ENCODE results near the gene PRKCZ. TPM values are rescaled to one million over a fixed set of nuclear protein-coding genes. Genes with fewer than 3 reads are reported as not detected.

The PRKCZ gene
- total and polyA plus RNA-seq, 9 of the 15 experiments (the other 6 are each of a cell fraction or from before 2014, with no cell fraction given) = 0.07 to 3.1 (median 1.3) TPM

DNA sequence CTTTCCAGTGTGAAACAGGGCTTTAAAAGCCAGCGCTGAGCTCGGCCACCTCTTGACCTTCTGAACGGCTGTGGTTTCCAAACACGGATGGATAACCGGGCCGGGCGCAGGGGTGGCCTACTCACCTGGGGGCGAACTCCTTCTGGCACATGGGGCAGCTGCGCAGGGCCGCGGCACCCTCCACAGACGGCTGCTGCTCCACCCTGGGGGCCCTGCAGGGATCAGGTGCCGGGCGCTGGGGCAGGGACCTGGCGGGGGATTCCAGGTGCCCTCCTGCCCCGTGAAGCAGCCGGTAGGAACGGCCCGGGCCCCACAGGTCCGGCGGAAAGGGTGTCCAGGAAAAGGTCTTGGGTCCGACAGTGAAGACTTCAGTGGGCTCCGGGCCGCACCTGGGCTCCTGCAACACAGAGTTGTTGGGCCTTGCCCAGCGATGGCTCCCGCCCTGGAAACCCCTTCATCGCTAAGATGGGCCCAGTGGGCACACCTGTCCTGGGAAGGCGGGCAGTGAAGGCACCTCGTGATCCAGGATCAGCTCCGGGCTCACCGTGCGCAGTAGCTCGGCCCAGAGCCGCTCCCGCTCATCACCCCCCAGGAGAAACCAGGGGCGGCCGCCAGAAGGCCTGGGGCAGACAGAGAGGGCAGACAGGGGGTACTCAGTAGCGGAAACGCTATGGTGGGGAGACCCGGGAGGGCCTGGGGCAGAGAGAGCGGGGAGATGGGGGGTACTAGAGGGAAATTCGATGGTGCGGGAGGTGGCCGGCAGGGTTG, 143.5 kb downstream of the PRKCZ start (continued):
- TF ChIP-seq TSHZ1 (CRISPR knock-in tag; IDR thresholded peaks at IDR 0.05) (no peak), MTF1 (CRISPR knock-in tag; IDR thresholded peaks at IDR 0.05; ENCODE audit: borderline replicate concordance) (no peak), FOXK2 (conservative IDR thresholded peaks at IDR 0.05 in 1 of 2, IDR thresholded peaks at IDR 0.05 in 1 of 2; ENCODE audit: low read depth in 2 of 2) (no peak), NONO (IDR thresholded peaks at IDR 0.05; ENCODE audit: low read depth in 2 of 2, low read length in 1 of 2) (no peak), LCOR (CRISPR knock-in tag; IDR thresholded peaks at IDR 0.05) (no peak), ZNF609 (CRISPR knock-in tag; IDR thresholded peaks at IDR 0.05; ENCODE audit: borderline replicate concordance) (no peak), CXXC5 (CRISPR knock-in tag; IDR thresholded peaks at IDR 0.05) (peak; percentile 18), ZNF146 (CRISPR knock-in tag; IDR thresholded peaks at IDR 0.05; ENCODE audit: unreplicated experiment) (no peak), POLR2A (conservative IDR thresholded peaks at IDR 0.05) (peak; percentile 28; the same call in 1 of the 2 replicates), SMARCC2 (IDR thresholded peaks at IDR 0.05; ENCODE audit: low read depth) (no peak), BCOR (IDR thresholded peaks at IDR 0.05) (no peak), ZNF224 (CRISPR knock-in tag; IDR thresholded peaks at IDR 0.05) (no peak), E2F6 (IDR thresholded peaks at IDR 0.05; ENCODE audit: borderline replicate concordance in 1 of 2, extremely low read depth in 1 of 2, insufficient read depth in 1 of 2, insufficient read length in 1 of 2, low read depth in 1 of 2, low read length in 1 of 2, poor library complexity in 1 of 2, severe bottlenecking in 1 of 2) (peak in 1 of 2 experiments; percentile 49)
- TF ChIP-seq, protein P1, sequence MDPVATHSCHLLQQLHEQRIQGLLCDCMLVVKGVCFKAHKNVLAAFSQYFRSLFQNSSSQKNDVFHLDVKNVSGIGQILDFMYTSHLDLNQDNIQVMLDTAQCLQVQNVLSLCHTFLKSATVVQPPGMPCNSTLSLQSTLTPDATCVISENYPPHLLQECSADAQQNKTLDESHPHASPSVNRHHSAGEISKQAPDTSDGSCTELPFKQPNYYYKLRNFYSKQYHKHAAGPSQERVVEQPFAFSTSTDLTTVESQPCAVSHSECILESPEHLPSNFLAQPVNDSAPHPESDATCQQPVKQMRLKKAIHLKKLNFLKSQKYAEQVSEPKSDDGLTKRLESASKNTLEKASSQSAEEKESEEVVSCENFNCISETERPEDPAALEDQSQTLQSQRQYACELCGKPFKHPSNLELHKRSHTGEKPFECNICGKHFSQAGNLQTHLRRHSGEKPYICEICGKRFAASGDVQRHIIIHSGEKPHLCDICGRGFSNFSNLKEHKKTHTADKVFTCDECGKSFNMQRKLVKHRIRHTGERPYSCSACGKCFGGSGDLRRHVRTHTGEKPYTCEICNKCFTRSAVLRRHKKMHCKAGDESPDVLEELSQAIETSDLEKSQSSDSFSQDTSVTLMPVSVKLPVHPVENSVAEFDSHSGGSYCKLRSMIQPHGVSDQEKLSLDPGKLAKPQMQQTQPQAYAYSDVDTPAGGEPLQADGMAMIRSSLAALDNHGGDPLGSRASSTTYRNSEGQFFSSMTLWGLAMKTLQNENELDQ (CRISPR knock-in tag; IDR thresholded peaks at IDR 0.05; ENCODE audit: borderline replicate concordance) = no peak
